BLaER1 (cell line): ENCODE results near the gene OGFOD2.

ENCODE experiments used
- H3K27ac ChIP-seq: shearing (Covaris generic); formaldehyde crosslinking; 2 replicates; pipeline ENCODE4 v1.8.1; 2022
- H3K27me3 ChIP-seq: shearing (Covaris generic); formaldehyde crosslinking; 2 replicates; pipeline ENCODE4 v1.8.1; 2022
- H3K36me3 ChIP-seq: shearing (Covaris generic); formaldehyde crosslinking; 2 replicates; pipeline ENCODE4 v1.8.1; 2022
- H3K4me1 ChIP-seq: shearing (Covaris generic); formaldehyde crosslinking; 2 replicates; pipeline ENCODE4 v1.8.1; 2022
- H3K4me2 ChIP-seq: shearing (Covaris generic); formaldehyde crosslinking; 2 replicates; pipeline ENCODE4 v1.8.1; 2022
- H3K4me3 ChIP-seq: shearing (Covaris generic); formaldehyde crosslinking; 2 replicates; pipeline ENCODE4 v1.8.1; 2022
- H3K9ac ChIP-seq: shearing (Covaris generic); formaldehyde crosslinking; 2 replicates; pipeline ENCODE4 v1.8.1; 2022
- H3K9me3 ChIP-seq: shearing (Covaris generic); formaldehyde crosslinking; 2 replicates; pipeline ENCODE4 v1.8.1; 2022
- H4K20me1 ChIP-seq: shearing (Covaris generic); formaldehyde crosslinking; 2 replicates; pipeline ENCODE4 v1.8.1; 2022
- Cebpa-rat ChIP-seq: shearing (Covaris generic); IDR thresholded peaks from 2 replicates; pipeline ENCODE4 v1.8.1; 2022

The OGFOD2 gene

DNA sequence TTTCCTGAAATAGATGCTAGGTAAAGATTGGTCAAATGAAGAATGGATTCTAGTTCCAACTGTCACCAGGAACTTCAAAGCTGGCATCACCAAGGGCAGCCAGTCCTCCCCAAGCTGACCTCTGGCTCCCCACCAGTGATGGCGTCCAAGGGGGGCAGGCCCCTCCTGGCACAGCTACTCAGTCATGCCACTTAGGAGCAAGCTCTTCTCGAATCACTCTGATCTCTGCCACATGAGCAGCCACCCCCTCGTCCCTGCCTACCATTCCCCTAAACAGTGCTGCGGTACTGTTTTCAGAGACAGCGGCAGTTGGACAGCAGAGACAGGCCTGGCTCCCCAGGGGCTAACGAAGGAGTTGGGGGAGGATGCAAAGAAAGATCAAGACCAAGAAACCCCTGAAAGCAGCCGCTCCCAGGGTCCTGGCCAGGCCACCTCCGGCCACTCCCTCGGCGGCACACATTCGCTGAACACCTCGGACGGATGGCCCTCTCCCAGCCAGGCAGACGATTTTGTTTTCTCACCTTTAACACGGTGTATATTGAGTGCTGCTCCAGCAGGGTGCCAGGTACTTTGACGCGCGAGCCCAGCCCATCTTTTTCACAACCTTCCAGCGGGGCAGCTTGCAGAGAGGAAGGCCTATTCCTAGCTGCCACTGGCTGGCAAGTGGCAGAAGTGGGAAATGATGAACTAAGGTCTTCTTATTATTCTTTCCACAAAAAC, 52.8 kb downstream of the OGFOD2 start:
- peak overlapping the region; percentile 65 for H3K27ac ChIP-seq
- H3K4me2 ChIP-seq: peak overlapping the region; percentile 87
- H3K9ac ChIP-seq: peak overlapping the region; percentile 55
- no peaks in the 10 kb centered on the region for H3K9me3 ChIP-seq
- H4K20me1 ChIP-seq: peaks cover 61% of the 10 kb centered on the region
- H3K36me3 ChIP-seq: peaks cover 57% of the 10 kb centered on the region; the same call in 1 of the 2 replicates
- no peaks in the 10 kb centered on the region for H3K27me3 ChIP-seq
- no peak for TF ChIP-seq Cebpa-rat
- peaks cover 72% of the 10 kb centered on the region for H3K4me1 ChIP-seq
- H3K4me3 ChIP-seq: peak overlapping the region; percentile 31; the same call in 1 of the 2 replicates

DNA sequence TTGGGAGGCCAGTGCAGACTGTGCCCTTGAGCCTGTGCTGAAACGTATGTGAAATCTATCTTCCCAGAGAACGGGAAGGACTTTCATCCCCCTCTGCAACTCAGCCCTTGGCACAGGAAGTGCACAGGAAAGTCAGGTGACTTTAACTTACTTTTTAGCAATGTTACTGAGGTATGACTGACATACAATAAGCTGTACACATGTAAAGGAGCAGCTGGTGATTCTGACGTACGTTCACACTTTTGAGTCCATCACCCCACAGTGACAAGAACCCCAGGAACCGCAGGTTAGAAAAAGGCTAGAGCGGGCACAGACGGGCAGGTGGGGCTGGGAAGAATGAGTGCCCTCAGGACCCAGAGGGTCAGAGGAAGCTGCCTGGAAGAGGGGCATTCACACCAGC, 53.4 kb downstream of the OGFOD2 start:
- Histone ChIP-seq H3K4me1 (peaks cover 72% of the 10 kb centered on the region), H3K36me3 (peaks cover 62% of the 10 kb centered on the region; the same call in 1 of the 2 replicates), H3K9me3 (no peaks in the 10 kb centered on the region), H3K4me2 (peak overlapping the region; percentile 87), H3K4me3 (peak overlapping the region; percentile 31; the same call in 1 of the 2 replicates), H3K9ac (peak overlapping the region; percentile 55), H3K27ac (peak overlapping the region; percentile 65), H4K20me1 (peaks cover 55% of the 10 kb centered on the region; the same call in 1 of the 2 replicates), H3K27me3 (no peaks in the 10 kb centered on the region)
- no peak for TF ChIP-seq Cebpa-rat

DNA sequence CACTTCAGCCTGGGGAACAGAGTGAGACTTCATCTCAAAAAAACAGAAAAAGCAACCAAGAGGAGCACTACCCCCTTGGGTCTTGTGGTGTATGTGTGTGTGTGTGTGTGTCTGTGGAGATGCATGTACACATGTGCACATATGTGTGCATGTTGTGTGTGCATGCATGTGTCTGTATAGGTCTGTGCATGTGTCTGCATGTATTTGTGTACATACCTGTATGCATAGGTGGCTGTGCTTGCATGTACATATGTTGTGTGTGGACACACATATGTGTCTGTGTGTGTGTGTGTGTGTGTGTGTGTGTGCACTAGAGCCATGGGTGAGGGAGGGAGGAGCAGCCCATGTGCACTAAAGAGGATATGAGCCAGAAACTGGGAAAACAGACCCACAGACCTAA, 54.5 kb downstream of the OGFOD2 start:
- H3K27ac ChIP-seq: no peak overlapping the region

More for the DNA sequence above, 54.5 kb downstream of the OGFOD2 start:
- Histone ChIP-seq H3K4me2 (peak overlapping the region; percentile 87; the same call in 1 of the 2 replicates), H3K9me3 (no peaks in the 10 kb centered on the region), H3K27me3 (no peaks in the 10 kb centered on the region), H4K20me1 (peaks cover 45% of the 10 kb centered on the region; the same call in 1 of the 2 replicates), H3K4me1 (peaks cover 74% of the 10 kb centered on the region), H3K4me3 (no peak overlapping the region), H3K9ac (no peak overlapping the region), H3K36me3 (peaks cover 66% of the 10 kb centered on the region; the same call in 1 of the 2 replicates)
- TF ChIP-seq Cebpa-rat: no peak
